ENCODE results near the gene ARMH3. TPM values are rescaled to one million over a fixed set of nuclear protein-coding genes. Genes with fewer than 3 reads are reported as not detected.

Gene ARMH3, protein sequence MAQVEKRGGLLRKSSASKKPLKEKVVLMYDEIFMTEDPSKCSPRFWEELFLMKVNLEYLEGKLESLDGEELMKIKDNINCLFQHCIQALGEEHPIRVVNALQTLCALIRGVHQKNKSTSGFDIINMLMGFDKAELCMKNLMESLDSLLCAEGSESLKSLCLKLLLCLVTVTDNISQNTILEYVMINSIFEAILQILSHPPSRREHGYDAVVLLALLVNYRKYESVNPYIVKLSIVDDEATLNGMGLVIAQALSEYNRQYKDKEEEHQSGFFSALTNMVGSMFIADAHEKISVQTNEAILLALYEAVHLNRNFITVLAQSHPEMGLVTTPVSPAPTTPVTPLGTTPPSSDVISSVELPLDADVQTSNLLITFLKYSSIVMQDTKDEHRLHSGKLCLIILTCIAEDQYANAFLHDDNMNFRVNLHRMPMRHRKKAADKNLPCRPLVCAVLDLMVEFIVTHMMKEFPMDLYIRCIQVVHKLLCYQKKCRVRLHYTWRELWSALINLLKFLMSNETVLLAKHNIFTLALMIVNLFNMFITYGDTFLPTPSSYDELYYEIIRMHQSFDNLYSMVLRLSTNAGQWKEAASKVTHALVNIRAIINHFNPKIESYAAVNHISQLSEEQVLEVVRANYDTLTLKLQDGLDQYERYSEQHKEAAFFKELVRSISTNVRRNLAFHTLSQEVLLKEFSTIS
- 11.7 TPM for polyA plus RNA-seq (2012; ENCODE audit: insufficient read depth, insufficient read length, low read depth)

DNA sequence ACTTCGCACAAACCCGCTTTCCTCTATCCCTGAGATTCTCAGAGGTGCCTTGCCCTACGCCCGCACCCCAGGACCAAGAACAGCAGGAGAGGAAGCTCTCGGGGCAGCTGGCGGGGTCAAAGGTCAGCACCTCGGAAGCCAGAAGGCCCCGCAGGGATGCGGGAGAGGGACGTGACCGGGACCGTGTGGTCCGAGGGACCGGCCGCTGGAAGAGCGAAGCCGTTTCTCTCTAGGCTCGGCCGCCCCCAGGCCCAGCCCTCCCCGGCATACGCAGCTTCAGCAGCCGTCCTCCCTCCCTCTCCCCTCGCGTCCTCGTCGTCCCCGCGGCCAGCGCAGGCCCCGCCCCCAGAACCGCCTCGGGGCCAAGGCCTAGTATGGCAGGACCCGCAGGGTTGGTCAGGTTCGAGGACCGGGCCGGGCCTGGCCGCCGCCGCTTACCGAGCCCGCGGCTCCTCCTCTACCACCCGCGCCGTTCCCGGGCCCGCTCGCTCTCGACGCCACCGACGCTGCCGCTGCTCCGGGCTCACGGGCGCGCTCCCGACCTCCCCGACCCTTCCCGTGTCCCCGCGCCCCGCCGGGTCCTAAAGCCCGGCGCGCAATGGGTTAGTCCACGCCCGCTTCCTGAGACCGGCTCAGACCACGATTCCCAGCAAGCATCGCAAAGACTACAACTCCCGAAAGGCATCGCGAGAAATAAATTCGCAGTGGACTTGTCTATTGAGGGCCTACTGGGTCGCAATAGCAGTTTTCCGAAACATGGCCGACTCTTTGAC is at the start of gene ARMH3:
Gene ARMH3 (minus strand): TSS at position 527 of the 773 bp plus-strand sequence. CDS start 16,059 bp downstream, outside the sequence.
- peak; percentile 94 for DNase-seq
- no peaks in the 10 kb centered on the region for H3K36me3 ChIP-seq
- H3K4me3 ChIP-seq (ENCODE audit: low read depth, low read length): peak within 1 kb of the TSS; percentile 91
- H3K27me3 ChIP-seq: no peaks in the 10 kb centered on the region
- no peaks in the 10 kb centered on the region for H3K9me3 ChIP-seq
- H3K4me1 ChIP-seq: no peaks in the 10 kb centered on the region
- TF ChIP-seq, protein P1, sequence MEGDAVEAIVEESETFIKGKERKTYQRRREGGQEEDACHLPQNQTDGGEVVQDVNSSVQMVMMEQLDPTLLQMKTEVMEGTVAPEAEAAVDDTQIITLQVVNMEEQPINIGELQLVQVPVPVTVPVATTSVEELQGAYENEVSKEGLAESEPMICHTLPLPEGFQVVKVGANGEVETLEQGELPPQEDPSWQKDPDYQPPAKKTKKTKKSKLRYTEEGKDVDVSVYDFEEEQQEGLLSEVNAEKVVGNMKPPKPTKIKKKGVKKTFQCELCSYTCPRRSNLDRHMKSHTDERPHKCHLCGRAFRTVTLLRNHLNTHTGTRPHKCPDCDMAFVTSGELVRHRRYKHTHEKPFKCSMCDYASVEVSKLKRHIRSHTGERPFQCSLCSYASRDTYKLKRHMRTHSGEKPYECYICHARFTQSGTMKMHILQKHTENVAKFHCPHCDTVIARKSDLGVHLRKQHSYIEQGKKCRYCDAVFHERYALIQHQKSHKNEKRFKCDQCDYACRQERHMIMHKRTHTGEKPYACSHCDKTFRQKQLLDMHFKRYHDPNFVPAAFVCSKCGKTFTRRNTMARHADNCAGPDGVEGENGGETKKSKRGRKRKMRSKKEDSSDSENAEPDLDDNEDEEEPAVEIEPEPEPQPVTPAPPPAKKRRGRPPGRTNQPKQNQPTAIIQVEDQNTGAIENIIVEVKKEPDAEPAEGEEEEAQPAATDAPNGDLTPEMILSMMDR (IDR thresholded peaks at IDR 0.05; ENCODE audit: low read depth, low read length): no peak

DNA sequence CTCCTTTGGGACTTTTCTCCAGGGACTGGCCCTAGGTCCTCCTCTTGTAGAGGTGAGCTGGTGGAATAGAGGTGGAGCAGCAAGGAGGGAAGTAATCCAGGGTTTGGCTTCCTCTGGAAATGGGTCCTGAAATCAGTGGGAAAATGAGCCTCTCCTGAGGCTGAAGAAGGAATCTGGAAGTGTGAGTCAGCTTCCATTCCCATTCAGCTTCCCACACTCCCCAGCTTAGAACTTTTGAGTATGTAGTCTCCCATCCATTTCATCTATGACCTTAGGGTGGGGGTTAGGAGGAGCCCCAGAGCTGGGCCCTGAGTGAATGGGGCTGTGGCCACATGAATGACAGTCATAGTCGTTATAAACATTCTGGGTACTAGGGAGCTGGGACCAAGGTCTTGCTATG is 46.4 kb upstream of the ARMH3 start:
- H3K9me3 ChIP-seq: no peaks in the 10 kb centered on the region
- DNase-seq: no peak
- H3K4me3 ChIP-seq (ENCODE audit: low read depth, low read length): no peak overlapping the region
- no peaks in the 10 kb centered on the region for H3K27me3 ChIP-seq
- TF ChIP-seq, protein P1 (IDR thresholded peaks at IDR 0.05; ENCODE audit: low read depth, low read length): no peak
- H3K36me3 ChIP-seq: peaks cover 13% of the 10 kb centered on the region
- no peaks in the 10 kb centered on the region for H3K4me1 ChIP-seq

DNA sequence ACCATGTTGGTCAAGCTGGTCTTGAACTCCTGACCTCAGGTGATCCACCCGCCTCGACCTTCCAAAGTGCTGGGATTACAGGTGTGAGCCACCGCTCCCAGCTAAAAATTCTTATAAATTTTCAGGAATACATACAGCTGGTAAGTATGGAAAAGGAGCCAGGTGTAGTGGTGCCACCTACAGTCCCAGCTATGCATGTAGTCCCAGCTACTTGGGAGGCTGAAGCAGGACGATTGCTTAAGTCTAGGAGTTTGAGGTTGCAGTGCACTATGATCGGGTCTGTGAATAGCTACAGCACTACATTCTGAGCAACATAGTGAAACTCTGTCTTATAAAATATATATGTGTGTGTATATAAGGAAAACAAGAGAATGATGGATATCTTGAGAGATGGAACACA is 45.2 kb upstream of the ARMH3 start:
- H3K27me3 ChIP-seq: no peaks in the 10 kb centered on the region
- no peaks in the 10 kb centered on the region for H3K4me1 ChIP-seq
- DNase-seq: no peak
- H3K36me3 ChIP-seq: peaks cover 6% of the 10 kb centered on the region
- H3K4me3 ChIP-seq (ENCODE audit: low read depth, low read length): no peak overlapping the region
- no peaks in the 10 kb centered on the region for H3K9me3 ChIP-seq
- TF ChIP-seq, protein P1 (IDR thresholded peaks at IDR 0.05; ENCODE audit: low read depth, low read length): peak; percentile 17; the same call in 1 of the 2 replicates

DNA sequence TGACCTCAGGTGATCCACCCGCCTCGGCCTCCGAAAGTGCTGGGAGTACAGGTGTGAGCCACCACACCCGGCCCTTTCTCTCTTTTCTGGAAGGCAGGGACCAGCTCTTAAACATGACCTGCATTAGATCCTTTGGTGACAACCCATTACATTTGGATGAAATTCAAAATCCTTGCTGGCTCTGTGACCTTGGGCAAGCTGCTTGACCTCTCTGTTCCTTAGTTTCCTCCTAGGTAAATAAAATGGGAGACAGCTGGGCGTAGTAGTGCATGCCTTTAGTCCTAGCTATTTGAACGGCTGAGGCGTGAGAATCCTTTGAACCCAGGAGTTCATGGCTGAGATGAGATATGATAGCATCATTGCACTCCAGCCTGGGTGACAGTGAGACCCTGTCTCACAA is 40.5 kb upstream of the ARMH3 start:
- H3K27me3 ChIP-seq: no peaks in the 10 kb centered on the region
- H3K4me1 ChIP-seq: no peaks in the 10 kb centered on the region
- no peak overlapping the region for H3K4me3 ChIP-seq (ENCODE audit: low read depth, low read length)
- TF ChIP-seq, protein P1 (IDR thresholded peaks at IDR 0.05; ENCODE audit: low read depth, low read length): no peak
- H3K9me3 ChIP-seq: no peaks in the 10 kb centered on the region
- no peak for DNase-seq
- H3K36me3 ChIP-seq: no peaks in the 10 kb centered on the region

DNA sequence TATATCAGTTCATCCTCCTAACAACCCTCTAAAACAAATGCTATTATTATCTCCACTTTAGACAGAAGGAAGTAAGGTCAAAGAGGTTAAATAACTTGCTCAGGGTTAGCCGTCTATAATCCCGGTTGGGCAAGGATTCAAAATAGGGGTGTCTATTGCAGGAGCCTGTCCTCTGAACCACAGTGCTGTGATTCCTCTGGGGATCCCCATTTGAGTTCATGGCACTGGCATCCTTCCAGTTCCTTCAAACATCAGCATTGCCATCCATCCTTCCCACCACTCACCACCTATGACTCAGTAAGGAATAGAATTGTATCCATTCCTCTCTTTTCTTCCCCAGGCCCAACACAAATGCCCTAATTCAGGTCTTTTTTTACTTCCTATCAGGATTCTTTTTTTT is 34.8 kb upstream of the ARMH3 start:
- DNase-seq: no peak
- H3K27me3 ChIP-seq: no peaks in the 10 kb centered on the region
- H3K36me3 ChIP-seq: no peaks in the 10 kb centered on the region
- H3K9me3 ChIP-seq: no peaks in the 10 kb centered on the region
- TF ChIP-seq, protein P1 (IDR thresholded peaks at IDR 0.05; ENCODE audit: low read depth, low read length): no peak
- H3K4me1 ChIP-seq: no peaks in the 10 kb centered on the region
- no peak overlapping the region for H3K4me3 ChIP-seq (ENCODE audit: low read depth, low read length)
